GM12874 (cell line): ENCODE results near the gene SCNN1A.

Source experiments
- CTCF ChIP-seq: IDR thresholded peaks from 2 replicates; pipeline ENCODE4 v1.5.1; 2011; ENCODE audit warnings: low read depth, mild to moderate bottlenecking, control low read depth, low read length, moderate library complexity; ENCODE audit not compliant: insufficient read depth

Gene SCNN1A

GRCh38 chr12:6358881-6359280 is 16.5 kb downstream of the SCNN1A start:
- TF ChIP-seq CTCF = no peak

DNA sequence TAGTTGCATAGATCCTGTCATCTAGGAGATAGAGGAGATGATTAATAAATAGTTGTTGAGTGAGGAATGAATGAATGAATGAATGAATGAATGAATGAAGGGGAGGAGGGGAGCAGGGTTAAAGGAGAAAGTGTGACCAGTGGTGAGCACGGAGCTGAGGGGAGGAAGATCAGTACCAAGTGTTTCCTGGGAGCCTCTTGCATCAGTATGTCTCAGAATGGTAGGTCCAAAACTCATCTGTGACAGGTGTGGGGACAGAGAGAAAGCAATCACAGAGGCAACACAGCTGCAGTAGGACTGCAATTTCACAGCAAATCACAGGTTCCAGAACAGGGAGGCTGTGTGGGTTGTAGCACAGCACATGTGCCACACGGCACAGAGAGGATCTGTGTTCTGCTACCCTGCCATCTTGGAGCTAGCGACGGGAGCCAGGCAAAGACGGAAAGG is 19.0 kb downstream of the SCNN1A start:
- TF ChIP-seq CTCF = no peak

DNA sequence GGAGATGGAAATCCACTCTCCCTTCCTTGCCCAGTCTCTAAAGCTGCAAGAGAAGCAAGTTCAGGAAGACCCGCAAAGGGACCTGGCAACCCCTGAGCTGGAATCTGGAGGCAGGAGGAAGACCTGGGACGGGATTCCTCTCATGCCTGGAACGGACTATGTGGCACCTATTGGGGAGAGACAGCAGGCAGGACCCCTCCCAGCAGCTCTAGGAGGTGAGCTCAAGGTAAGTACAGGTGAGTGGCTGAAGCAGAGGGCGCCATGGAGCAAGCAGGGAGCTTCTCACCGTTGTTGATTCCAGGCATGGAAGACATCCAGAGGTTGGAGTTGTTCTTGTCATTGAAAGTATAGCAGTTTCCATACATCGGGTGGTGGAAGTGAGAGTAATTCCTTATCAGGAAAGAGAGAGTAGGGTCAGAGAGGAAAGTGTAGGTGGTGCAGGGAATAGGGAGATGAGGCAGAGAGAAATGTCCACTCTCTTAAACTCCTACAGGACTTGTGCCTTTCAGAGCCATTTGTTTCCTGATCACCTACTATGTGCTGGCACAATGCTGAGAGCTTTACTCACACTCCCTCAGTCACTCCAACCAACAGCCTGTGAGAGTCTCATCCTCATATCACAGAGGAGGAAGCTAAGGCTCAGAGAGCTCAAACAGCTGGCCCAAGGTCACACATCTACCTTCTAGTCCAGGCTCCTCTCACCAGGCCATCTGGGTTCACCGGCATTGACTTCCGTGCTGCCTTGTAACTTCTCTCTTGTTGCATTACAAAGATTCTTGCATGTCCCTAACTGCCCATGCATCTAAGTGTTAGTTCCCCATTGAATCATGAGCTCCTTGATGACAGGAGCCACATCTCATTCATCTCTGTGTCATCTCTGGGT is 19.6 kb downstream of the SCNN1A start:
- no peak for TF ChIP-seq CTCF

DNA sequence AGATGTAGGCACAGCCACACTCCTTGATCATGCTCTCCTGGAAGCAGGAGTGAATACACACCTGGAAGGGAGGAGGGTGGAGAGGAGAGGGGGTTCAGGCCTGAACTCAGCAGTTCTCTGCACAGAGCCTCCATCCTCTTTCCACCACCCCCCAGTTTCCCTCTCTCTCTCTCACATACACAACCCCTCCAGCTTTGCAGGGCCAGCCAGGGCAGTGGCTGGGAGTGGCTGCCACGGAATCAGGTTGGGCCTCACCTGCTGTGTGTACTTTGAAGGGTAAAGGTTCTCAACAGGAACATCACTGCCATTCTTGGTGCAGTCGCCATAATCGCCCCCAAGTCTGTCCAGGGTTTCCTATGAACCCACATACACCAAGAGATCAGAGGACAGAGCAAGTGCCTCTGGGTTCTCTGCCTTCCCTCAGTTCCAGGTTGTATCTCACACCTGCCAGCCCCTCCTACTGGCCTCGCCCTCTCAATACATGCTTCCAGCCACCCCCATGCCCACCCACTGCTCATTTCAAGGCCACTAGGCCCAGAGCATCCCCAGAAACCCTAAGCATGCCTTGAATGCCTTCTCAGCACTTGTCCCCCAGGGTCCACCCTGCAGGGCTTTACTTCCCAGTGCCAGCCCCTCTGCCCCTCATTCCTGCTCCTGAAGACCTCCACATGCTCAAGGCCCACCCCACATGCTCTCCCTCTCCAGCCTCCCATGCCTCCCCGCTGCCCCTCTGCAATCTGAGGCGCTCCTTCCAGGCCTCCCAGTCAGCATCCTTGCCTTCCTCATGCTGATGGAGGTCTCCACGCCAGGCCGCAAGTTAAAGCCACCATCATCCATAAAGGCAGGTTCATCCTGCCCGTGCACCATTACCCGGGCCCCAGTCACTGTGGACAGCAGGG is 20.6 kb downstream of the SCNN1A start:
- no peak for TF ChIP-seq CTCF

GRCh38 chr12:6352193-6353173 is 22.9 kb downstream of the SCNN1A start:
- TF ChIP-seq CTCF = no peak

- TF ChIP-seq CTCF = no peak
These were observed 23.7 kb downstream of the SCNN1A start for GRCh38 chr12:6351622-6352021.
